Measurements from ENCODE around the gene DOK6. TPM values are rescaled to one million over a fixed set of nuclear protein-coding genes. Genes with fewer than 3 reads are reported as not detected.
"Not testable (repeated sequence)": the region's sequence is repeated elsewhere in the genome, so short reads cannot be mapped to it uniquely, and the experiment has no call there.

Gene DOK6
- total RNA-seq, 1 donor from 2014 or later = not detected

DNA sequence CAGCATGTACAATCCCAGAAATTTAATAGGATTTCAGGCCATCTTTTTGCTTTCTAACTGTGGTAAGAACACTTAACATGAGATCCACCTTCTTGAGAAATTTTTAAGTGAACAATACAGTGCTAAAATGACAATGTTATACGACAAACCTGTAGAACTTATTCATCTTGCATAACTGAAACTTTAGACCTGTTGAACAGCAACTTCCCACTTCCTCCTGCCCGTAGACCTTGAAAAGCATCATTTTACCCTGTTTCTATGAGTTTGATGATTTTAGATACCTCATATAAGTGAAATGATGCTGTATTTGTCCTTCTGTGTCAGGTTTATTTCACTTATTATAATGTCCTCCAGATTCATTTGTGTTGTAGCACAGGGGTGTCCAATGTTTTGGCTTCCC is 418.8 kb downstream of the DOK6 start:
- H3K4me1 ChIP-seq = no peaks in the 10 kb centered on the region
- intact Hi-C loops (cut with DNase I) = no loop called here
- H3K9me3 ChIP-seq = no peaks in the 10 kb centered on the region
- H3K36me3 ChIP-seq = no peaks in the 10 kb centered on the region
- H3K4me3 ChIP-seq = no peak overlapping the region
- H3K27ac ChIP-seq = no peak overlapping the region
- no peaks in the 10 kb centered on the region for H3K27me3 ChIP-seq
- no peak for DNase-seq (ENCODE audit: low spot score in 2 of 2)
- TF ChIP-seq, protein P1, sequence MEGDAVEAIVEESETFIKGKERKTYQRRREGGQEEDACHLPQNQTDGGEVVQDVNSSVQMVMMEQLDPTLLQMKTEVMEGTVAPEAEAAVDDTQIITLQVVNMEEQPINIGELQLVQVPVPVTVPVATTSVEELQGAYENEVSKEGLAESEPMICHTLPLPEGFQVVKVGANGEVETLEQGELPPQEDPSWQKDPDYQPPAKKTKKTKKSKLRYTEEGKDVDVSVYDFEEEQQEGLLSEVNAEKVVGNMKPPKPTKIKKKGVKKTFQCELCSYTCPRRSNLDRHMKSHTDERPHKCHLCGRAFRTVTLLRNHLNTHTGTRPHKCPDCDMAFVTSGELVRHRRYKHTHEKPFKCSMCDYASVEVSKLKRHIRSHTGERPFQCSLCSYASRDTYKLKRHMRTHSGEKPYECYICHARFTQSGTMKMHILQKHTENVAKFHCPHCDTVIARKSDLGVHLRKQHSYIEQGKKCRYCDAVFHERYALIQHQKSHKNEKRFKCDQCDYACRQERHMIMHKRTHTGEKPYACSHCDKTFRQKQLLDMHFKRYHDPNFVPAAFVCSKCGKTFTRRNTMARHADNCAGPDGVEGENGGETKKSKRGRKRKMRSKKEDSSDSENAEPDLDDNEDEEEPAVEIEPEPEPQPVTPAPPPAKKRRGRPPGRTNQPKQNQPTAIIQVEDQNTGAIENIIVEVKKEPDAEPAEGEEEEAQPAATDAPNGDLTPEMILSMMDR (IDR thresholded peaks at IDR 0.05) = no peak

GRCh38 chr18:69820538-69820937 is 419.9 kb downstream of the DOK6 start:
- Histone ChIP-seq H3K9me3 (no peaks in the 10 kb centered on the region), H3K27ac (no peak overlapping the region), H3K4me3 (no peak overlapping the region), H3K27me3 (no peaks in the 10 kb centered on the region), H3K36me3 (no peaks in the 10 kb centered on the region), H3K4me1 (no peaks in the 10 kb centered on the region)
- DNase-seq (ENCODE audit: low spot score in 2 of 2) = no peak
- intact Hi-C loops (cut with DNase I) = no loop called here
- TF ChIP-seq, protein P1 (IDR thresholded peaks at IDR 0.05) = no peak

- DNase-seq (ENCODE audit: low spot score in 2 of 2) = no peak
- H3K27me3 ChIP-seq = no peaks in the 10 kb centered on the region
- TF ChIP-seq, protein P1 (IDR thresholded peaks at IDR 0.05) = no peak
- H3K4me1 ChIP-seq = no peaks in the 10 kb centered on the region
- H3K36me3 ChIP-seq = no peaks in the 10 kb centered on the region
- H3K9me3 ChIP-seq = no peaks in the 10 kb centered on the region
- intact Hi-C loops (cut with DNase I) = no loop called here
- H3K27ac ChIP-seq = no peak overlapping the region
- H3K4me3 ChIP-seq = no peak overlapping the region
These were observed 429.5 kb downstream of the DOK6 start for GRCh38 chr18:69830189-69830588.

- H3K4me3 ChIP-seq; H3K27ac ChIP-seq; H3K27me3 ChIP-seq; DNase-seq (ENCODE audit: low spot score in 2 of 2); intact Hi-C loops (cut with DNase I); H3K4me1 ChIP-seq; H3K9me3 ChIP-seq; H3K36me3 ChIP-seq: not testable (repeated sequence)
These were observed 434.3 kb downstream of the DOK6 start for GRCh38 chr18:69834980-69835379.

DNA sequence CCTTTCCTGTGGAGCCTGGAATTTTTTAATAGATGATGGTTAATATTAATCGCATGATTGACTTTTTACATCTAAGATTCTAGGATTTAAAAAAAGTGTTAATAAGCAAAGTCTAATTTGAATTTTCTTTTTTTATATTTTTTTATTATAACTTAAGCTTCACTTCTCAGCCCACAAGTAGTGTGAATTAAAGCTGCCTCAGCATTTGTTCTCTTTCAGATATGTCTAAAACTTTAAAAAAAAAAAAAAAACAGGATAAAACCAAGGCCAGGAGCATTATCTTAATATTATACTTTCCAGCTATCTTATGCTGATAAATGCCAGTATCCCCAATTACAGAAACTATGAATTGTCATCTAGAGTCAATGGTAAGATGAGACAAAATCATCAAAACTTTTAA is 437.3 kb downstream of the DOK6 start:
- H3K4me1 ChIP-seq = no peaks in the 10 kb centered on the region
- H3K4me3 ChIP-seq = no peak overlapping the region
- no peaks in the 10 kb centered on the region for H3K36me3 ChIP-seq
- H3K9me3 ChIP-seq = no peaks in the 10 kb centered on the region
- no peaks in the 10 kb centered on the region for H3K27me3 ChIP-seq
- TF ChIP-seq, protein P1 (IDR thresholded peaks at IDR 0.05) = no peak
- no peak overlapping the region for H3K27ac ChIP-seq
- intact Hi-C loops (cut with DNase I) = no loop called here
- DNase-seq (ENCODE audit: low spot score in 2 of 2) = no peak

GRCh38 chr18:69838620-69839411 is 438.1 kb downstream of the DOK6 start:
- intact Hi-C loops (cut with DNase I) = no loop called here
- TF ChIP-seq, protein P1 (IDR thresholded peaks at IDR 0.05) = no peak
- no peak for DNase-seq (ENCODE audit: low spot score in 2 of 2)

More at GRCh38 chr18:69838620-69839411, 438.1 kb downstream of the DOK6 start:
- no peaks in the 10 kb centered on the region for H3K36me3 ChIP-seq
- no peaks in the 10 kb centered on the region for H3K27me3 ChIP-seq
- H3K9me3 ChIP-seq = no peaks in the 10 kb centered on the region
- H3K27ac ChIP-seq = no peak overlapping the region
- no peaks in the 10 kb centered on the region for H3K4me1 ChIP-seq
- H3K4me3 ChIP-seq = no peak overlapping the region
